ENCODE data around the gene ELN. TPM values are rescaled to one million over a fixed set of nuclear protein-coding genes. Genes with fewer than 3 reads are reported as not detected.

ELN gene
- total RNA-seq, 2 experiments from 2014 or later = not detected

- intact Hi-C loops (cut with DNase I, micrococcal nuclease) = no loop called here
- Mint-ChIP-seq H3K4me3 (no peak overlapping the region), H3K27me3 (peaks cover 12% of the 10 kb centered on the region), H3K4me1 (ENCODE audit: low read depth) (peaks cover 4% of the 10 kb centered on the region), H3K9me3 (no peaks in the 10 kb centered on the region), H3K36me3 (ENCODE audit: low read depth) (no peaks in the 10 kb centered on the region), H3K27ac (no peak overlapping the region)
- ATAC-seq (ENCODE audit: poor library complexity) (no peak), DNase-seq (no peak)
- Histone ChIP-seq H3K4me3 (ENCODE audit: low read length) (no peak overlapping the region), H3K36me3 (ENCODE audit: insufficient read depth, low read length) (no peaks in the 10 kb centered on the region), H3K27me3 (ENCODE audit: control insufficient read depth in 1 of 2, insufficient read depth in 2 of 2, low read length in 2 of 2) (no peaks in the 10 kb centered on the region), H3K4me1 (ENCODE audit: insufficient read depth, low read length) (peaks cover 10% of the 10 kb centered on the region), H3K9me3 (ENCODE audit: control insufficient read depth in 1 of 2, insufficient read depth in 1 of 2, low read length in 2 of 2) (no peaks in the 10 kb centered on the region), H3K27ac (ENCODE audit: low read depth in 1 of 2, low read length in 2 of 2) (no peak overlapping the region)
- CTCF ChIA-PET = no interaction called here
- TF ChIP-seq CTCF (IDR thresholded peaks at IDR 0.05) = no peak
- POLR2A ChIA-PET = no interaction called here
Observed at GRCh38 chr7:74006451-74007241, 21.3 kb upstream of the ELN start.

- ATAC-seq (ENCODE audit: poor library complexity) (no peak), DNase-seq (no peak)
- Mint-ChIP-seq H3K4me1 (ENCODE audit: low read depth) (no peaks in the 10 kb centered on the region), H3K27me3 (peaks cover 7% of the 10 kb centered on the region), H3K27ac (no peak overlapping the region), H3K36me3 (ENCODE audit: low read depth) (no peaks in the 10 kb centered on the region), H3K4me3 (no peak overlapping the region), H3K9me3 (no peaks in the 10 kb centered on the region)
- intact Hi-C loops (cut with DNase I, micrococcal nuclease) = no loop called here
- H3K27ac ChIP-seq (ENCODE audit: low read depth in 1 of 2, low read length in 2 of 2) = no peak overlapping the region
- no peaks in the 10 kb centered on the region for H3K9me3 ChIP-seq (ENCODE audit: control insufficient read depth in 1 of 2, insufficient read depth in 1 of 2, low read length in 2 of 2)
- H3K4me3 ChIP-seq (ENCODE audit: low read length) = no peak overlapping the region
- CTCF ChIA-PET = no interaction called here
- no peaks in the 10 kb centered on the region for H3K36me3 ChIP-seq (ENCODE audit: insufficient read depth, low read length)
- POLR2A ChIA-PET = no interaction called here
- H3K4me1 ChIP-seq (ENCODE audit: insufficient read depth, low read length) = peaks cover 9% of the 10 kb centered on the region
- TF ChIP-seq CTCF (IDR thresholded peaks at IDR 0.05) = no peak
- no peaks in the 10 kb centered on the region for H3K27me3 ChIP-seq (ENCODE audit: control insufficient read depth in 1 of 2, insufficient read depth in 2 of 2, low read length in 2 of 2)
Observed at GRCh38 chr7:74007242-74007567, 20.8 kb upstream of the ELN start.

GRCh38 chr7:74008687-74009086, 19.3 kb upstream of the ELN start:
- Histone ChIP-seq H3K36me3 (ENCODE audit: insufficient read depth, low read length) (no peaks in the 10 kb centered on the region), H3K4me3 (ENCODE audit: low read length) (no peak overlapping the region), H3K27ac (ENCODE audit: low read depth in 1 of 2, low read length in 2 of 2) (no peak overlapping the region), H3K27me3 (ENCODE audit: control insufficient read depth in 1 of 2, insufficient read depth in 2 of 2, low read length in 2 of 2) (no peaks in the 10 kb centered on the region), H3K9me3 (ENCODE audit: control insufficient read depth in 1 of 2, insufficient read depth in 1 of 2, low read length in 2 of 2) (peaks cover 0 to 6% of the 10 kb centered on the region in 2 experiments), H3K4me1 (ENCODE audit: insufficient read depth, low read length) (no peaks in the 10 kb centered on the region)
- ATAC-seq (ENCODE audit: poor library complexity) (no peak), DNase-seq (no peak)
- TF ChIP-seq CTCF (IDR thresholded peaks at IDR 0.05) = no peak
- Mint-ChIP-seq H3K9me3 (no peaks in the 10 kb centered on the region), H3K4me1 (ENCODE audit: low read depth) (no peaks in the 10 kb centered on the region), H3K27ac (no peak overlapping the region), H3K27me3 (peaks cover 5% of the 10 kb centered on the region), H3K4me3 (no peak overlapping the region), H3K36me3 (ENCODE audit: low read depth) (no peaks in the 10 kb centered on the region)
- ChIA-PET CTCF (no interaction called here), POLR2A (no interaction called here)
- intact Hi-C loops (cut with DNase I, micrococcal nuclease) = no loop called here

Measured in CD4-positive, alpha-beta T cell (primary cell).